Measurements from ENCODE around the gene COL5A2.

COL5A2 gene

DNA sequence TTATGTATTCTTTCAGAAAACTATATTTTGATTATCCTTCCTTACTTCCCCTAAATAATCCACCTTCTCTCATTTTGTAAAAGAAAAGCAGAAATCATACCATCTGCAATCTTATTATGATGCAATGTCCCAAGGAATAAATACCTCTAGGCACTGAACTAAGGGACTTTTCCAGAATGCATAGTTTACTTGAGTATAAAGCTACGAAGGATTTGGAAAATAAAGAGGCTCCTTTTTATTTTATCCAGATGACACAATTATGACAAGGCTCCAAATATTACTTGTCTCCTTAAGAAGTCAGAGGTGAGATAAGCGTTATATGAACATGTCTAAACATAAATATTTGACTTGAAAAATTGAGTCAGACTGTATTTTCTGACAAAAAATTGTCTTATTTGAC lies 133.2 kb downstream of the COL5A2 start:
- no peak for DNase-seq

DNA sequence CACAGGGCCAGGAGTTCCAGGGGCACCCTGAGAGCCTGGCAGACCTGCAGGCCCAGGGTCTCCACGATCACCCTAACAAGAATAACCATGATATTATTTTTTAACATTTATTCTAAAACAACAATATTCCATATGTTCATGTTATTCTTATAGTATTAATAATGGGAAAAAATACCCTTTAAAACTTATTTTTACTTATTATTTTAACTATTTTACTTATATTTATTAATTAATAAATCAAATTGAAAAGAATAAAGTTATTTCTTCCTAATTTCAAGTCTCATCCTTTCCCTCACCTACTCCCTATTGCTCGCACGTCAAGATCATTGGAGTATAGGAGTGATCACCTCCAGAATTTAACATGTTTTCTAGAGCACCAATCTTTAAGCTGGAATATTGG lies 133.7 kb downstream of the COL5A2 start:
- no peak for DNase-seq

DNA sequence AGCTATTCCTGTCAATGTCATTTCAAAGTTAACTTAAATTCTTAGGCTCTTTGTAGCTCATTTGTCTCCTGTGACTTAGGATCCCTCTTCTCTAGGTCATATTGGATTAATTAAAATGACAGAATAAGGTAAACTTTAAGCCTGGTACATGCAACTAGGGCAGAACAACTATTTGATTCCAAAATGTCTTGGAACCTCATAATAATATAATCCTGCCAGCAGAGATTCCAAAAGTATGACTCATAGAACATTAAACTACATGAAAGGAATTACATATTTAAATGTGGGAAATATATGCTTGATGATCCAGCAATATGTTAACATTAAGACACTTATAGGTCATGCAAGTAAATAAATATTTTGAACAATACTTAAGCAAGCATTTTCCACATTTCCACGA lies 142.0 kb downstream of the COL5A2 start:
- DNase-seq: no peak

DNA sequence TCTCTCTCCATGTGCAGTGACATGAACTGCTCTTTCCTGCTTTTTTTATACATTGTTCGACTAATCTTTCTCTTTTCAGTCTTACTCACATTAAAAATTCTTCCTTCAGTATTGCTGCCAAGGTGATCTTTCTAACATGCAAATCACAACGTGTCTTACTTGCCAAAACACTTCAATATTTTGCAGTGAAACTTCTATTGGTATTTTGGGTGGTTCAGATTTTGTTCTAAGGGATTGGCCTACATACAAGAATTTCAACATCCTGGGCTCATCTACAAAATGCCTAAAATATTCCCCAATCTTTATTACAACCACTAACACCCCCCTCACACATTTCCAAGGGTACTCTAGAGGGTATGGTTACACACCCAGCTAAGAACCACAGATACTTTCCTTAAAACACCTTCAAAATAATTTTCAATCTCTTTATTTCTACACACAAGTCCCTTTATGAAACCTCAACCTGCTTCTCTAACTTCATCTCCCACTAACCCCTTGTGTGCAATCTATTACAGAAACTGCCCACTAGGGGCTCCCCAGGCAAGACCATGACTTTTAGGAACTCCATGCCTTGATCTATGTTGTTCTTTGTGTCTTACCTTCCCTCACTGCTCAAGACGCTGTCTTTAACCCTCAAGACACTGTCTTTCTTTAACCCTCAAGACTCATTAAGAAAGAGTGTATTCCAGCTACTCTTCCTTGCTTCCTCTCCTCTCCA lies 154.5 kb downstream of the COL5A2 start:
- no peak for DNase-seq

DNA sequence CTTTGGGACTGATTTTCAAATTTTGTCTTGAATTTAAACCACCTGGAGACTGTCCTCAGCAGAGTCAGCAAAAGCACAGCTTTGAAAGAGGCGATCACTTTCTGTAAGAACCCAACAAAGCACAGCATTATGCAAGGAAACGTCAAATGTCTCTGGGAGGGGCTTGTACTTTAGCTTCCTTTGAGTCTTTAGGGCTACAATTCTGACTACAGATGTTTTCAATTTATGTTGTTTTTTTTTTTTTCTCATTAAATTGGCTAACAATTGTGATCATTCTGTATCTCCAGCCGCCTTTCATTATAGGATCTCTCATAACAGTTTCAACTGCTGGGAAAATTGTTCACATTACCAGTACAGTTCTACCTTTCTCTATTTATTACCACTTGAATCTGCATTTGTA lies 157.1 kb downstream of the COL5A2 start:
- no peak for DNase-seq

DNA sequence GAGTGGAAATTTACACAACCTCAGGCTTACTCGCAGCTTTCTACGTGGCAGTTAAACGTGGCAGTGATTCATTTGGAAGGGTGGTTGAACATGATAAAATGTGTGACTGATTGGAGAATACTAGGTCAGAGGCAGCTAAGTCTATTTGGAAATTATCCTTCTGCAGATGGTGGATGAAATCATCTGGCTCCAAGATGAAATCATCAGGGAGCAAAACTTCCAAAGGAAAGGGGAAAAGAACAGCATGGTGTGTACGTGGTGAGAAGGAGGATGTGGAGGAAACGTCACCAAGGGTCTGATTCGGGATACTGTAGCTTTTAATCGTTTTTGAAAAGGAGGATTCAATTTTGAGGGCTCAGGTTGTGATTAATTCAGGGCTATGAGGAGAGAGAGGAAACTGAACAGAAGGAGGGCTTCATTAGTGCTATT lies 157.5 kb downstream of the COL5A2 start:
- DNase-seq: peak; percentile 72

DNA sequence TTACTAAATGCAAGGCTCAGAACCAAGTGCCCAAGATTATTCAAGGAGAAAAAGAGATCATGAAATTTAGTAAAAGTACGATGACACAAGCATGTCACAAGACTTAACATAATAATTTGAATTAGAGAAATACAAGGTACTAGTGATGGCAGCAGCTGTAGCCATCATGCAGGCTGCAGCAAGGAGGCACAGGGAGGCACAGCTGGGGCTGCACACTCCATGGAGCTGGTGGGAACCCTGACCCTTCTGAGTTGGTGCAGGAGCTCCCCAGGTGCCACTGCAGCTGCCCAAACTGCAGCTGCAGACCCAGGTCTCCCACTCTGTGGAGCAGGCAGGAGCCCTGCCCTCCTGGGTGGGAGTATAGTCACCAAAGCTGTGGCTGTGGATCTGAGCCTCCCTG lies 159.4 kb downstream of the COL5A2 start:
- DNase-seq: no peak

DNA sequence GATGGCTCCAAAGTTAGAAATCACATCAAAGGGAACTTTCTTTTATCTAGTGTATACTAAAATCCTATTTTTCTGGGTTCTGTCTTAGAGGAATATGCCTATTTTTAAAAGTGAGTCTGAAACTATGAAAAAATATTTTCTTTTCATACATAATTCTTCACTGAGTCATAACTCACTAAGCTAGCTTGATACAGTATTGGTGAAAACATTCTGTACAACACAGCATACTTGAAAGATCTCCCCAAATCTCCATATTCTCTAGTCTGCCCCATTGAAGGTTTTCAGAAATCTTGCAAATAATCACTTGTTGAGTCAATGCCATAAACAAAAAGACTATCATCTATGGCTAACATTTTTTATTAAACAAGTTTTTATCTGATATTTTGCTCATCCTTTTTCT lies 160.9 kb downstream of the COL5A2 start:
- no peak for DNase-seq

DNA sequence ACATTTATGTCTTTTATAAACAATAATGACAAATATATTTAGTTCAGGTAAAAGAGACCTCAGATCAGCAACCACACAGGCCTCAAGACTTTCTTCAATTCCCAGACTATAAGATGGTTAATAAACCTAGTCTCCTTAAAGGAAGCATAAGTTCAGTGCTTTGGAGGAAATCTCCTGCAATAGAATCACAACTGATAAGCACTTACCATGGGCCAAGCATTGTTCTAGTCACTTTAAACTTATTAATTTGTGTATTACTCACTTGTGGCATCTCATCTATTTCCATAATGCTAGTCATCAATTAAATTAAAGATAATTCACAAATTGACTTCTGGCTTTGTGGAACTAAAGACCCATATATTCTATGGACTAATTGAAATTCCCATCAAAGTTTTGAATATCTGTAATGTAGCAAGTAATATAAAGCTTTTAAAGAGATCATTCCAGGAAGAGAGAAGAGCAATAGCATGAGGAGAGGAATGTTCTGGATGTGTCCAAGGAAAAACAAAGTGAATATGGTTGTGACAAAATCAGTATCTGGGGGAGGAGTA lies 163.2 kb downstream of the COL5A2 start:
- no peak for DNase-seq

DNA sequence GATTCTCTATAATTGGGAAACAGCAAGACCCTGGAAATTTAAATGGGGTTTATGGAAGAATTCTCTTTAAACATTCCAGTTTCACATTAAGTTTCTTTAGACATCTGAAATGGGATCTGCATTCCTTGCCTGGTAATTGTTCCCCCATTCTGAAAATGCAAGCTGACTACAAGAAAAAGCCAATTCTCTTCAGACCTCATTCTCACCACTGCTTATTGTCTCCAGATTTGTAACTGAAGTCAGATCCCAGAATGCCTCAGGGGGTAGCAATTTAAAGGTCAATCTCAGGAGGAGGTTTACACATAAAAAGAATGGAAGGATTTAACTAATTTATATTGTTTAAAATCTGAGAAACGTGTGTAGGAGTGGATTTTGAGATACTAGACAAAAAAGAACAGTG lies 164.2 kb downstream of the COL5A2 start:
- DNase-seq: no peak

DNA sequence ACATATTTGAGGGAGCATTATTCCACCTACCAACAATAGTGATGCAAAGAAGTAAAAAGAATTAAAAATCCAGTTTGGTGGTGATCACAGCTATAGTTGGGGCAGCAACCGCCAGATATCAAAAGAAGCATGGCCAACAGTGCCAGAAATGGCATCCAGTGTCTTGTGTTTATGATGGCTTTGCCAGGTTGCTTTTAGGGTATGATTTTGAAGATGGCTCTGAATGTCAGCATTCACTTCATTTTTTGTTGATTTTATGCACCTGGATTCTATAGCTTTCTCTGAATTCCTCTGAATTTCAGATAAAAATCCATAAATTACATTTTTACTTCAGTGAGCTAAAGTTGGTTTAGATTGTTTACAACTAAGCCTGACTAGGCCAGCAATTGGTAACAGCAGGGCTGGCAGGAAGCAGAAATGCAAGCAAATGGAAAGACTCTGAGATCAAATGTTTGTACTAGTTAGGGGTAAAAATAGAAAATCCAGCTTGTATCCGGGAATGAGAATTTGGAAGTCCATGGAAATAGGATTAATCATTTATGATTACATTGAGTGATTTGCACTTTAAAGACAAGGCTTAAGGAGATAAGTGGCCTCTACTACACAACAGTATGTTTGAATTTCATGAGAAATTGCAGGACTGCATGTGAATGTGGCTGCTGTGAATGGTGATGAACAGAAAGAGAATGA lies 165.0 kb downstream of the COL5A2 start:
- DNase-seq: no peak

DNA sequence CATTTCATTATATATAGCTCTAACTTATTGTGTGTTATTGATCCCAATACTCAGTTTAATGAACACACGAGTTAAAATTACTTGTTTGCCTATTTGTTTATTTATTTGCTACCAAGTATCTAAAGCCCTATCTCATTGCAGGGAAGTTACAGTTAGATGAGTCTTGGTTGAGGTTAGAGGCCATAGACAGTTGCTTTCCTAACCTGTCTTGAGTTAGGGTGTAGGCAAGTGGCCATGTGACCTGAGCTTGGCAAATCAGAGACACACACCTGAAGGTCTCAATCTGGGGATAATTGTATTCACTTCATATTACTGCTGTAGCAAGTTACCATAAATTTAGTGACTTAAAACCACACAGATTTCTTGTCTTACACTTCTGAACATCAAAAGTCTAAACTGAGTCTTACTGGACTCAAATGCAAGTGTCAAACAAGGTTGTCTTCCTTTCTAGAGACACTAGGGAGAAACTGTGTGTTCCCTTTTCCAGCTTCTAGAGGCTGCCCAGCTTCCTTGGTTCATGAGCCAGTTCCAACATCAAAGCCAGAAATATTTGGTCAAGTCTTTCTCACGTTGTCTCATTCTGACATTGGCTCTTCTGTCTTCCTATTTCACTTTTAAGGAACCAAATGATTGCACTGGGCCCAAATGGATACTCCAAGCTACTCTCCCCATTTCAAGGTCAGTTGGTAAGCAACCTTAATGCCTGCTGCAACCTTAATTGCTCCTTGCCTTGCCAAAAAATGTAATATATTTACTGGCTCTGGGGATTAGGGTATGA lies 165.7 kb downstream of the COL5A2 start:
- DNase-seq: no peak

DNA sequence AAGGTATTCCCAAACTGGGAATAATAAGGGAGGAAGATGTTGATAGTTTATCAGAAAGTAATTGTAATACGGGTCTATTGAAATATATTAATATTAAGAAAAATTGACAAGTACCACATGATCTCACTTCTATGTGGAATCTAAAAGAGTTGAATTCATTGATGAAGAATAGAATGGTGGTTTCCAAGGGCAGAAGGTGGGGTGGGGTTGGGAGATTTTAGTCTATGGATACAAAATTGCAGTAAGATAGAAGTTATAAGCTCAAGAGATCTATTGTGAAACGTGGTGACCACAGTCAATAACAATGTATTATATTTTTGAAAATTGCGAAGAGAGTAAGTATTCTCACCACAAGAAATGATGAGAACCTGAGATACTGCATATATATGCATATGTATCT lies 166.5 kb downstream of the COL5A2 start:
- DNase-seq: no peak

DNA sequence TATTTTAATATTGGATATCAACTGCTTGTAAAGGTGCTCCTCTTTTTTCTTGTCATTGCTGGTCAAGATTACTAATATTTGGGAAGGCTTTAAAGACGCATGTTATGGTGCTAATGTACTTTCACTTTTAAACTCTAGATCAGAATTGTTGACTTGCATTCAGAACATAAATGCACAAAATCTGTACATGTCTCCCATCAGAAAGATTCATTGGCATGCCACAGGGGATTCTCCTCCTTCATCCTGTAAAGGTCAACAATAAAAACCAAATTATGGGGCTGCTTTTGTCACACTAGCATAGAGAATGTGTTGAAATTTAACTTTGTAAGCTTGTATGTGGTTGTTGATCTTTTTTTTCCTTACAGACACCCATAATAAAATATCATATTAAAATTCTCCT lies 167.2 kb downstream of the COL5A2 start:
- DNase-seq: no peak

DNA sequence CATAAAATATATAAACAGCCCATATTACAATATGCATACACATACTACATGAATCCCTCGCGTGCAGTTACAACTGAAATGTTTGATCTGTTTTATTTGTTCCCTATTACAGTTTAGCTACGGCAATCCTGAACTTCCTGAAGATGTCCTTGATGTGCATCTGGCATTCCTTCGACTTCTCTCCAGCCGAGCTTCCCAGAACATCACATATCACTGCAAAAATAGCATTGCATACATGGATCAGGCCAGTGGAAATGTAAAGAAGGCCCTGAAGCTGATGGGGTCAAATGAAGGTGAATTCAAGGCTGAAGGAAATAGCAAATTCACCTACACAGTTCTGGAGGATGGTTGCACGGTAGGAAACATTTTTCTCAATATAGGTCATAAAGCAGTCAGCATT lies 169.0 kb downstream of the COL5A2 start:
- no peak for DNase-seq

DNA sequence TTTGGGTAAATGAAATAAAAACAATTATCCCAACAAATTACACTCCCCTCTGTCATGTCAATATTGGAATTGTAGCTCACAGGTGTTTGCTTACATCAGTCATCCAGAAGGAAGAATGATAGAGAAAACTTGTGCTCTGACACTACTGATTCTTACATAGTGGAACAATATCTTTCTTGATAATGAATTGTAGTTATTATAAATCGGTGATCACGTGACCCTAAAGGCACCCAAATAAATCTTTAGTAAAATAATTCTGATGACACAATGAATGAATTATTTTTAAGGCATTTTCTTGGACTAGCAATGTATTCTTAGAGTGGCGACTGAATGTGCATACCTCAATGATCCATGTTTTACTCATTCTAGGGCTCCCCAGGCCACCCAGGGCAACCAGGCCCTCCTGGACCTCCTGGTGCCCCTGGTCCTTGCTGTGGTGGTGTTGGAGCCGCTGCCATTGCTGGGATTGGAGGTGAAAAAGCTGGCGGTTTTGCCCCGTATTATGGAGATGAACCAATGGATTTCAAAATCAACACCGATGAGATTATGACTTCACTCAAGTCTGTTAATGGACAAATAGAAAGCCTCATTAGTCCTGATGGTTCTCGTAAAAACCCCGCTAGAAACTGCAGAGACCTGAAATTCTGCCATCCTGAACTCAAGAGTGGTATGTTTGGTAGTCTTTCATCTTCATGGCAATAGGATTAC lies 170.9 kb downstream of the COL5A2 start:
- DNase-seq: no peak

DNA sequence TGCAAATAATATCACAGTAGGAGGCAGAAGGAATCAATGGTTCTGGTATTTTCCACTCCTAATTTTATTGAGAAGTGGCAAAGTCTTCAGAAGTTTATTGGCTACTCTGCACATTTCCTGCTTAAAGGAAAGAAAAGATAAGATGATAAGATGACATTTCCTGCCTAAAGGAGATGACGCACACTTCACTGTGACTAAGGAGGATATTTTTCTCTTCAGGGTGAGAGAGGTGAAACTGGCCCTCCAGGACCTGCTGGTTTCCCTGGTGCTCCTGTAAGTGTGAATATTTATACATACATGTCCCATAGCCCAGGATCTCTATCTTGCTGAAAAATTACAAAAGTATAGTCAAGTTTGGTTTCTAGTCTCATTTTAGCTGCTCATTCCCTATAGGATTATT lies 177.5 kb downstream of the COL5A2 start:
- no peak for DNase-seq

DNA sequence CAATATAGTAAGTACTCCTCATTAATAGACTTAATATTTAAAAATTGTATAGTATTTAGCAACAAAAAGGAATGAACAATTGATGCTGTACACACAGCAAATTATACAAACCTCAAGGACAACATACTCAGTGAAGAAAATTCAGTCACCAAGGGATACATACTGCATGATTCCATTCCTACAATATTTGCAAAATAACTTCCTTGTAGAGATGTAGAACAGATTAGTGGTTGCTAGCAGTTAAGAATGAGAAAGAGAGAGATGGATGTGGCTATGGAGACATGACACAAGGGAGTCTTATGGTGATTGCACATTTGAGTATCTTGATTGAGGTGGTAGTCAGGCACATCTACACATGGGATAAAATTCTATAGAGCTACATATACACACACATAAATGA lies 179.3 kb downstream of the COL5A2 start:
- no peak for DNase-seq

DNA sequence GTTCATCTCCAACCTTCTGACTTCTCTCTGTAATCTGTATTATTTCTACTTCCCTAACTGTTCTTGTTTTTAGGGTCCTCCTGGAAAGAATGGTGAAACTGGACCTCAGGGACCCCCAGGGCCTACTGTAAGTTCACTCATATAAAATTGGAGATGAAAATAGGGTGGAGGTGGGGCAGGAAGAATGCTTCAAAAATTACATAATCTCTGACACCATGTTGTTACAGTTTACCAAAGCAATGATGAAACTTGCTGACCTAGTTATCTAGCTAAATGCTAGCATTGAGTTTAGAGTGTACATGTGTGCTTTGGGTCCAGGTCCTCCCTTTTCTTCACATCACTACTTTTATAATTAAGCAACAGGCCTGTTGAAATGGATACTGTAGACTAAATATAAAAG lies 182.3 kb downstream of the COL5A2 start:
- DNase-seq: no peak

DNA sequence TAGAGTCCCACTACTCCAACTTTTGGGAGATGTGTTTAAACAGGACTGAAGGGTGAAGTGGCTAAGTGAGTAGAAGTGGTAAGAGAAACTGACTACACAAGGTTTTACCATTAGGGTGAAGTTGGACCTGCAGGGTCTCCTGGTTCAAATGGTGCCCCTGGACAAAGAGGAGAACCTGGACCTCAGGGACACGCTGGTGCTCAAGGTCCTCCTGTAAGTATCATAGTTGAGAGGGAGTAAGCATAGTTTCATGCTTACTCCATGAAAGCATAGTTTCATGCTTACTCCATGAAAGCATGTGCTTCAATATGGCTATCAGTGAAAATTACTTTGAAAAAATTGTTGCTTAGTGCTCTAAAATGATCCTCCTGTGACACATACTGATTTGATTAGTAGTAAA lies 186.3 kb downstream of the COL5A2 start:
- no peak for DNase-seq

DNA sequence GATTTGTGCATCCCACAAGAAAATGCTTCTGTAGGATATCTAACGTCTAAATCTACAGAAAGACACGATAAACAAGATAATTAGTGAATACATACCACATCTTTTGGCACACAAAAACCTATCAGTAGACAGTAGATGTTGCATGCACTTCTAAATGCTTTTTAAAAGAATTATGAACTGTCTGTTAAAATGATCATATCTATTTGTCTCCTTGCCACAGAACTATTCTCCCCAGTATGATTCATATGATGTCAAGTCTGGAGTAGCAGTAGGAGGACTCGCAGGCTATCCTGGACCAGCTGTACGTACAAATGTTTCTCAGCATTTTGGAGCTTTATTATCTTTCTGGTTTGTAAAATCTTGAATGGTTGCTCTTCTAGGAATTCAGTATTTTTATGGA lies 192.7 kb downstream of the COL5A2 start:
- no peak for DNase-seq

DNA sequence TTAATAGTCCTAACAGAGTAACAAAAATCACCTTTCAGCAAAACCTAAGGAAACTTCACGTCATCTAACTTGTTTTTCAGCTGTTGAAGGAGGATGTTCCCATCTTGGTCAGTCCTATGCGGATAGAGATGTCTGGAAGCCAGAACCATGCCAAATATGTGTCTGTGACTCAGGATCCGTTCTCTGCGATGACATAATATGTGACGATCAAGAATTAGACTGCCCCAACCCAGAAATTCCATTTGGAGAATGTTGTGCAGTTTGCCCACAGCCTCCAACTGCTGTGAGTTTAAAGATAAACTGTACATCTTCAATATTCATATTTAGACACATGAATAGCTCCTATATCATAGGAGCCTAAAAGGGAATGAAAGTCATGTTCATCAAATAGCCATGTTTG lies 194.9 kb downstream of the COL5A2 start:
- DNase-seq: peak; percentile 67

DNA sequence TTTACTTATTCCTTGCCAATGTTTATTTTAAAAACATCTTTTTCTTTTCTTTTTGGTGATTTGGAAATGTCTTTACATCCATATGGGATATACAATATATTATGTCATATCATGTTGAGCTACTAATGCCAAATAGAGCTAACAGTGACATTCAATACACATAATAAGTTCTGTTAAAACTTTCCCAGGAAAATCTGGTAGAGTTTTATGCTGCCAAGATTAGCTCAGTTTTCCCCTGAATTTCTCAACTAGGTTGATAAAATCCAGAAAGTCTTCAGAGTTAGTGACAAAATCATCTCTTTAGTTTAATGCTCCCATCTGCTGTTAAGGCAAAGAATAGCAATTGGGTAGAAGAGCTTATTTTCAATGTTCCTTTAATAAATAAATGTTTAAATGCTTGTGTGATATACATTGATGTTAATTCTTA lies 195.5 kb downstream of the COL5A2 start:
- DNase-seq: no peak

Data from femur (tissue), 1 donor.